GM20000 (cell line): ENCODE results near the gene OR14I1.

Experiments
- DNase-seq: peaks from one replicate; pipeline ENCODE4 v3.0.0; 2012; ENCODE audit warnings: low spot score
- TF ChIP-seq, protein P1 (sequence below): IDR thresholded peaks from 2 replicates; pipeline ENCODE4 v1.5.1; 2012; ENCODE audit warnings: mild to moderate bottlenecking, control low read depth; ENCODE audit errors: extremely low read depth, missing control alignments

OR14I1 gene

DNA sequence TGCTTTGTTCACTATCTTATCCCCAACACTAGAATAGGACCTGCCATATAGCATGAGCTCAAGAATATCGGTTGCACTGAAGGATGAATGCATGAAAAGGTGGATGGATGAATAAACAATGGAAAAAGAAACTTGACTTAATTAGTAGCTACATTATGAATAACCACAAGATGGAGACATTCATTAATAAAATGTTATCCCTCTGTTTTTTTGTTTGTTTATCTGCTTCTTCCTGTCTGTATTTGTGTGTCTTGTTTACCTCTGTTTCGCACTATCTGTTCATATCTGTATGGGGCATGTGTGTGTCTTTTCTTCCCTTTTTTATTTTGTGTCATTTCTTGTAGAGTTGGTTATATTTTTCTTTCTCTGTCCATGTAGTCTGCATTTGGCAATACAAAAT is 1.1 kb upstream of the OR14I1 start:
- TF ChIP-seq, protein P1, sequence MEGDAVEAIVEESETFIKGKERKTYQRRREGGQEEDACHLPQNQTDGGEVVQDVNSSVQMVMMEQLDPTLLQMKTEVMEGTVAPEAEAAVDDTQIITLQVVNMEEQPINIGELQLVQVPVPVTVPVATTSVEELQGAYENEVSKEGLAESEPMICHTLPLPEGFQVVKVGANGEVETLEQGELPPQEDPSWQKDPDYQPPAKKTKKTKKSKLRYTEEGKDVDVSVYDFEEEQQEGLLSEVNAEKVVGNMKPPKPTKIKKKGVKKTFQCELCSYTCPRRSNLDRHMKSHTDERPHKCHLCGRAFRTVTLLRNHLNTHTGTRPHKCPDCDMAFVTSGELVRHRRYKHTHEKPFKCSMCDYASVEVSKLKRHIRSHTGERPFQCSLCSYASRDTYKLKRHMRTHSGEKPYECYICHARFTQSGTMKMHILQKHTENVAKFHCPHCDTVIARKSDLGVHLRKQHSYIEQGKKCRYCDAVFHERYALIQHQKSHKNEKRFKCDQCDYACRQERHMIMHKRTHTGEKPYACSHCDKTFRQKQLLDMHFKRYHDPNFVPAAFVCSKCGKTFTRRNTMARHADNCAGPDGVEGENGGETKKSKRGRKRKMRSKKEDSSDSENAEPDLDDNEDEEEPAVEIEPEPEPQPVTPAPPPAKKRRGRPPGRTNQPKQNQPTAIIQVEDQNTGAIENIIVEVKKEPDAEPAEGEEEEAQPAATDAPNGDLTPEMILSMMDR, result no peak
- DNase-seq, result no peak

DNA sequence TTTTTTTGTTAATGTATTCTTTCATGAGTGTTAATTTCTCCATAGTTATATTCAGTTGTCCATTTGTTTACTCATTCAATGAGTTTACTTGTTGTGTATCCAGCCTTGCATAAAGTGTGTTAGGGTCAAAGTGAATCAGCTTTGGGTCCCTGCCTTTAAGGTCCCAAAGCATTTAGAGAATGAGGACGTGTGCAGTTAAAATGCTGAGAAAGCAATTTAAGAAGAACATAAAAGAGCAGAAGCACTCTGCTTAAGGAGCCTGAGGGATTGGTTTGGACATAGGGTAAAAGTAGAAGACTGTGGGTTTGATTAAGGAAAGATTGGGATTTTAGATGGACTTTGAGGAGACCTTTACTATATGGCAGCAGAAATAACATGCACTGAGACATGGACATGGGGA is 3.5 kb downstream of the OR14I1 start:
- TF ChIP-seq, protein P1, result no peak

DNA sequence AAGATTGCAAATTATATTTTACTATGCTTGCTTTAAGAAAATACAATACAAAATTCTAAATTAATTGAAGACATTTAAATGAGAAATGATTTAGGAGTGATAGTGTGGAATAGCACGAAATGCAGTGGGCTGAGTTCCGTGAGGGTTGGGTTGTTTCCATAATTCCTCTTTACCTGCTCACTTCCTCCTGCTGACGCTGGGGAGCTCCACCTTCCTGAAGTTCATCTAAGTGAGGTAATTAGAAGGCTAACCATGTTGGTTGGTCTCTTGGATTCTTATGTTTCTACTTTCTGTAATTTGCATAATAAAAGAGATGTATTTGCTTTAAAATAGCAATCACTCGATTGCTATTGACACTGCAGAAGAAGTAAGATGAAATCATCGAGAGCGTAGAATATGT is 4.7 kb downstream of the OR14I1 start:
- TF ChIP-seq, protein P1, result no peak
- no peak for DNase-seq

More for the DNA sequence above, 3.5 kb downstream of the OR14I1 start:
- DNase-seq, result no peak

DNA sequence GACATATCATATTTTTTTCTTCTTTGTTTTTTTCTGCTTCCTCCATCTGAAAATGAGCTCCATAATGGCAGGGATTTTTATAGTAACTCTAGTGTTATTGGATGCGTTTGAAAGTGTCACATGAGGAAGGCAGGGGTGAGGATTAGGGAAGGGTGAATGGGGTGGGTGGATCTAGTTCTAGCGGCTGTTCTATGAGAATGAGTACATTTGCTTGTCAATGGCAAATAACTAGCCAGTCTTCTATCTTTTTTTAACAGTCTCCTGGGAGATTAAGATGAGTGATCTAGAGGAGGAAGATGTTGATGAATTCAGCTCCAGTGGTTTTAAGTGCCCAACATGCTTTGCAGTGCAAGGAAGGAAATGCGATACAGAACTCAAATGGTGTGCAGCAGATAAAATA is 5.8 kb downstream of the OR14I1 start:
- TF ChIP-seq, protein P1, result no peak
- no peak for DNase-seq

DNA sequence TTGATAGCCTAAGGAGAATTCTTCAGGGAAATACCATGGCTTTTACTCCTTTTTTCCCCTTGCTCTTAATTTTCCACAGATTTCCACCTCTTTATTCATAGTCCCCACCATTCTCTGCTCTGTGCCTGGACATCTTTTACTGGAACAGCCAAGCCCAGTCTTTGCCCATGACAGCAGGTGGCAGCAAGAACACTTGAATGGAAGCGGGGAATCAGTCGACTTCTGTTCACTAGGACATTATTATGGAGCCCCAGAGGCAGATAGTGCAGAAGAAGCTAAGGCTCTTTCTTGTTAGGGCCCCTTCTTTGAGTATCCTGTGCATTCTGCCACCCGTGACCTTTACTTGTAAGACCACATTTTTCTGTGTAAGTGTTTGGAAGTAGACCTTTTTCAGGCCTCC is 6.3 kb downstream of the OR14I1 start:
- TF ChIP-seq, protein P1, result no peak
- no peak for DNase-seq

DNA sequence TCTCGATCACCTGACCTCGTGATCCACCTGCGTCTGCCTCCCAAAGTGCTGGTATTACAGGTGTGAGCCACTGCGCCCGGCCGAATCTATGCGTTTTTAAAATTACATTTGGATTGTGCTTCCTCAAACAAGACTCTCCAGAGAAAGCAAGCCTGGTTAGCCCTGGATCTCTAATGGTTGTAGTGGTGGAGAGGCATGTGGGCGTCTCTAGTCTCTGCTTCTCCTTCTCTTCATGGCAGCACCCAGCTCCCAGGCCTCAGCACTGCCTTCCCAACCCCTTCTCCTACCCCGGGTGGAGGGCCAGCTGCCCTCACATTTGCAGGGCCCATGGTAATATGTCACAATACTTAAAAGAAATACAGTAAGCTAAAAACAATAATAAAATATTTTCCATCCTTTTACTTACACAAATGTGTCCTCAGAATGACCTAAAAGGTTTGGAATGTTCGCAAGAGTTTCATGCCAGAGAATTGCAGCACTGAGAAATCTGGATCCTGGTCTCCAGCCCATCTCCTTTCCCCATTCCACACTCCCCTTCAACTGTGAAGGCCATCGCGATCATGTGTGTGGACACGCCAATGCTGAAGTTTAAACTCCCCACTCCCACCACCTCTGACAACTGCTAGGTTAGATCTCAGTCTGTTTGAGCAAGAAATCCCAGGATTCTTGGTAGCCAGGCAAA is 7.0 kb downstream of the OR14I1 start:
- TF ChIP-seq, protein P1, result no peak
- no peak for DNase-seq

DNA sequence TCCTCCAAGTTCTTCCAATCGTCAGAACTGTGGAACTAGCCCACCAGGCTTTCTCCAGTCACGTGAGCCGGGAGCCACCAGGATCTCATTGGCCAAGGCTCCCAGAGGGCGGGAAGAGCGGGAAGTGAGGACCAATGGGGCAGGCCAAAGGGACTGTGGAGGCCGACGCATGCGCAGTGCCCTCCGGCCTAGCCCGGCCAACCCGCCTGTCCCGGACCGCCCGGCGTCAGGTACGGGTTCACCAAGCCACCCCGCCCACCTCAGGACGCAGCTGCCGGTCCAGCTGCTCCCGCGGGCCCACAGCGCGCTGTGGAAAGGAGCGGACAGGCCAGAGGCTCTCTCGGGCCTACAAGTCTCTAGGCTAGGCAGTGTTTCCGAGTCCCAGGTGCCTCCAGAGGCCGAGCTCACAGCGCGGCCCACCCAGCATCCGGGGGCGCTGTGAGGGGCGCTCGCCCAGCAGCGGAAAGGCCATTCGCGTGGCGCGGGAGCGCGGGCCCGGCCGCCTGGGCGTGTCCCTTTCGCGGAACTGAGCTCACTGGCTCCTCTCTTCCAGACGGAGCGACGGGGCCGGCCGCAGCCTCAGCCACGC is 10.9 kb downstream of the OR14I1 start:
- TF ChIP-seq, protein P1, result no peak
- no peak for DNase-seq
